Lung (tissue), 12 donors: ENCODE results near the gene MTG1. TPM values are rescaled to one million over a fixed set of nuclear protein-coding genes. Genes with fewer than 3 reads are reported as not detected.
"Not testable (repeated sequence)": the region's sequence is repeated elsewhere in the genome, so short reads cannot be mapped to it uniquely, and the experiment has no call there.

Experiments used
- ATAC-seq: fragments of 200-7000 bp; cut with Tn5 transposase; one replicate; pipeline ENCODE4 v1.9.1; 2020; ENCODE audit warnings: moderate number of reproducible peaks; ENCODE audit not compliant: insufficient read depth, low FRiP score
- DNase-seq, 3 donors: peaks; one replicate each; pipeline ENCODE4 v3.0.0-alpha.2; 2013 to 2017
- H3K27ac ChIP-seq, 2 donors: one replicate each; pipeline ENCODE4 v1.5.1; 2013; ENCODE audit warnings: mild to moderate bottlenecking in 2 of 2, moderate library complexity in 2 of 2, control low read depth in 1 of 2, inconsistent platforms in 1 of 2, low read depth in 1 of 2, low read length in 1 of 2
- H3K27me3 ChIP-seq, 3 donors: one replicate each; pipeline ENCODE4 v1.5.1; 2013; ENCODE audit warnings: low read length in 2 of 3; ENCODE audit not compliant: control insufficient read depth in 3 of 3, insufficient read depth in 3 of 3
- H3K36me3 ChIP-seq, 4 donors: one replicate each; pipeline ENCODE4 v1.5.1; 2013; ENCODE audit warnings: low read length in 4 of 4, mild to moderate bottlenecking in 1 of 4, moderate library complexity in 1 of 4; ENCODE audit not compliant: control insufficient read depth in 4 of 4, insufficient read depth in 4 of 4
- H3K4me1 ChIP-seq, 5 donors: one replicate each; pipeline ENCODE4 v1.5.1; 2013; ENCODE audit warnings: low read length in 5 of 5, mild to moderate bottlenecking in 2 of 5, moderate library complexity in 1 of 5; ENCODE audit not compliant: control insufficient read depth in 5 of 5, insufficient read depth in 5 of 5
- H3K4me3 ChIP-seq: one replicate; pipeline ENCODE4 v1.5.1; 2013; ENCODE audit warnings: mild to moderate bottlenecking, control low read depth, moderate library complexity
- H3K9ac ChIP-seq, 2 donors: one replicate each; pipeline ENCODE4 v1.5.1; 2013; ENCODE audit warnings: low read length in 2 of 2, control low read depth in 1 of 2; ENCODE audit not compliant: insufficient read depth in 1 of 2
- H3K9me3 ChIP-seq, 4 donors: one replicate each; pipeline ENCODE4 v1.5.1; 2013; ENCODE audit warnings: low read length in 3 of 4, mild to moderate bottlenecking in 1 of 4, moderate library complexity in 1 of 4; ENCODE audit not compliant: control insufficient read depth in 4 of 4, insufficient read depth in 3 of 4
- WGBS, 2 donors: extraction: QIAGEN DNeasy Blood & Tissue Kit; methylation state at CpG; one replicate each; pipeline ENCODE4 v1.1.7; 2013; 5-methylcytosine and 5-hydroxymethylcytosine counted together
- polyA plus RNA-seq, 2 donors: library from polyadenylated mRNA; stranded (reverse); fragments of 200-250 nt; gene quantifications; one replicate each; pipeline ENCODE4 v1.2.1, GENCODE V29; 2013
- total RNA-seq, 2 donors: library from RNA; depleted of rRNA in 1 of 2; stranded (reverse); fragments of >200 nt in 1 of 2; gene quantifications; one replicate each; pipeline ENCODE4 v1.2.1, GENCODE V29; 2014 to 2021
- TF ChIP-seq, protein P1 (sequence below): IDR thresholded peaks from 2 replicates; pipeline ENCODE4 v1.5.1; 2012; ENCODE audit warnings: mild to moderate bottlenecking; ENCODE audit errors: control extremely low read depth, extremely low read depth
- donor health status: control.
- donor health status: control.
- donor health status: Bipolar disorder and iron deficiency.
- donor health status: healthy.
- donor health status: DM: yes; HTN: yes; CAD: no.

Gene MTG1
- total and polyA plus RNA-seq, 4 donors = 36.4 to 51.8 (median 44.5) TPM

DNA sequence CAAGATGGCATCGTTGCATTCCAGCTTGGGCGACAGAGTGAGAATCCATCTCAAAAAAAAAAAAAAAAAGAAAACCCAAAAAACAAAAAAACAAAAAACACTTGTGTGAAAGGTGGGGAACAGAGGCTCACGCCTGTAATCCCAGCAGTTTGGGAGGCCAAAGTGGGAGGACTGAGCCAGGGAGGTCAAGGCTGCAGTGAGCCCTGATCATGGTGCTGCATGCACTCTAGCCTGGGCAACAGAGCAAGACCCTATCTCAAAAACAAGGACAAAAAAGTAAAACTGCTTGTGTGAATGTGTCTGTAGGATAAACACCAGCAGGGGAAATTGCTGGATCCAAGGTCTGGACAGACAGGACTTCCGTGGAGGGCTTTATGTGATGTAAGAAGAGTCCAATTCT, 10.4 kb upstream of the MTG1 start:
- DNase-seq (no peak), ATAC-seq (no peak)
- H3K4me3 ChIP-seq = no peak overlapping the region
- H3K9me3 ChIP-seq = no peaks in the 10 kb centered on the region
- H3K36me3 ChIP-seq = peaks cover 0 to 5% (median 1%) of the 10 kb centered on the region in 4 donors
- H3K9ac ChIP-seq = no peak overlapping the region
- peaks cover 0 to 8% (median 0%) of the 10 kb centered on the region in 5 donors for H3K4me1 ChIP-seq
- 97% methylated on average over 4 of the region's 4 CpGs for WGBS, 2 donors
- H3K27me3 ChIP-seq = no peaks in the 10 kb centered on the region
- no peak overlapping the region for H3K27ac ChIP-seq
- TF ChIP-seq, protein P1, sequence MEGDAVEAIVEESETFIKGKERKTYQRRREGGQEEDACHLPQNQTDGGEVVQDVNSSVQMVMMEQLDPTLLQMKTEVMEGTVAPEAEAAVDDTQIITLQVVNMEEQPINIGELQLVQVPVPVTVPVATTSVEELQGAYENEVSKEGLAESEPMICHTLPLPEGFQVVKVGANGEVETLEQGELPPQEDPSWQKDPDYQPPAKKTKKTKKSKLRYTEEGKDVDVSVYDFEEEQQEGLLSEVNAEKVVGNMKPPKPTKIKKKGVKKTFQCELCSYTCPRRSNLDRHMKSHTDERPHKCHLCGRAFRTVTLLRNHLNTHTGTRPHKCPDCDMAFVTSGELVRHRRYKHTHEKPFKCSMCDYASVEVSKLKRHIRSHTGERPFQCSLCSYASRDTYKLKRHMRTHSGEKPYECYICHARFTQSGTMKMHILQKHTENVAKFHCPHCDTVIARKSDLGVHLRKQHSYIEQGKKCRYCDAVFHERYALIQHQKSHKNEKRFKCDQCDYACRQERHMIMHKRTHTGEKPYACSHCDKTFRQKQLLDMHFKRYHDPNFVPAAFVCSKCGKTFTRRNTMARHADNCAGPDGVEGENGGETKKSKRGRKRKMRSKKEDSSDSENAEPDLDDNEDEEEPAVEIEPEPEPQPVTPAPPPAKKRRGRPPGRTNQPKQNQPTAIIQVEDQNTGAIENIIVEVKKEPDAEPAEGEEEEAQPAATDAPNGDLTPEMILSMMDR = no peak

DNA sequence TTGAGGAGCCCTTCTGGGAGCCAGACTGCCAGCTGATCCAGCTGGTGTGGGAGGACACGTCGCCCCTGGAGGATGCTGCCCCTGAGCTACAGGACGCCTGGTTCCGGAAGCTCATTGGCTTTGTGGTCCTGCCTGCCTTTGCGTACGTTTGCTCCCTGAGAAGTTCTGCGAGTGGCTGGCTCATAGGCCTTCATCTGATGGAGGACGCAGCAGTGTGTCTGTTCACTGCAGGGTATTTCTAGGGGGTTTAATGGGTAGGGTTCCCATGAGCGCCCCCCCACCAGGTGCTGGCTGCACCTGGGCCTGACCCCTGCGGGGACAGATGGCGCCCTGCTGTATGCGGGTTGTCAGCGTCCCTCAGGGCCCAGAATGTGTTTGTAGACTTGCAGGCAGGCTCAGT, 9.9 kb upstream of the MTG1 start:
- no peak for ATAC-seq
- no peak for DNase-seq
- Histone ChIP-seq H3K36me3 (peaks cover 0 to 7% (median 1%) of the 10 kb centered on the region in 4 donors), H3K9me3 (no peaks in the 10 kb centered on the region), H3K9ac (no peak overlapping the region), H3K4me3 (no peak overlapping the region), H3K27ac (no peak overlapping the region), H3K27me3 (no peaks in the 10 kb centered on the region), H3K4me1 (peaks cover 0 to 8% (median 0%) of the 10 kb centered on the region in 5 donors)
- 95 to 97% methylated on average over 13 of the region's 13 CpGs for WGBS, 2 donors
- TF ChIP-seq, protein P1 = no peak

DNA sequence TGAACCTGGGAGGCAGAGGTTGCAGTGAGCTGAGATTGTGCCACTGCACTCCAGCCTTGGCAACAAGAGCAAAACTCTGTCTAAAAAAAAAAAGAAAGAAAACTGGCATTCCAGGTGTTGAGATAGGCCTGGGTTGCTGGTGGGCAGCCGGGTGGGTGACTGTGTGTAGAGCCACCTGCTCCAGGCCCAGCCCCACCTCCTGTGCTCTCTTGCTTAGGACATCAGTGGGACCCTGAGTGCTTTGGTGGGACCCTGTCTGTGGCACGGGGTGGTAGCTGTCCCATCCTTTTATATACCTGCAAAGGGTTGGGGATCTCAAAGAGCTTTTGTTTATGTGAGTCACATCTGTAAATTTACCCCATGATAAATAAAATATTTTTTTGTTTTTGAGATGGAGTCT, 8.7 kb upstream of the MTG1 start:
- Histone ChIP-seq H3K4me3 (no peak overlapping the region), H3K27me3 (no peaks in the 10 kb centered on the region), H3K4me1 (peaks cover 0 to under 1% (median 0%) of the 10 kb centered on the region in 5 donors), H3K36me3 (peaks cover 0 to 11% (median 1%) of the 10 kb centered on the region in 4 donors), H3K9me3 (no peaks in the 10 kb centered on the region), H3K9ac (no peak overlapping the region), H3K27ac (no peak overlapping the region)
- DNase-seq (no peak), ATAC-seq (no peak)
- TF ChIP-seq, protein P1 = no peak
- 93 to 97% methylated on average over 2 of the region's 2 CpGs for WGBS, 2 donors

DNA sequence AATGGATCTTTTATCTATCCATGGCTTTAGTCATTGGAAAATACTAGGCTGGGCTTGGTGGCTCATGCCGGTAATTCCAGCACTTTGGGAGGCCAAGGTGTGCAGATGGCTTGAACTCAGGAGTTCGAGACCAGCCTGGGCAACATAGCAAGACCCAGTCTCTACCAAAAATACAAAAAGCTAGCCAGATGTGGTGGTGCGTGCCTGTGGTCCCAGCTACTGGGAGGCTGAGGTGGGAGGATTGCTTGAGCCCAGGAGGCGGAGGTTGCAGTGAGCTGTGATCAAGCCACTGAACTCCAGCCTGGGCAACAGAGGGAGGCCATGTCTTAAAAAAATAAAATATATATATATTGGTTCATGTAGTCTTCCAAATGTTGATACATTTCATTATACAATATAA, 7.0 kb upstream of the MTG1 start:
- not testable (repeated sequence) for H3K4me3 ChIP-seq, DNase-seq, H3K9ac ChIP-seq, ATAC-seq, H3K4me1 ChIP-seq, H3K27ac ChIP-seq, H3K9me3 ChIP-seq, H3K27me3 ChIP-seq
- peaks cover 0 to 11% (median 5%) of the 10 kb centered on the region in 4 donors for H3K36me3 ChIP-seq
- 97 to 100% methylated on average over 4 of the region's 4 CpGs for WGBS, 2 donors
